Lower lobe of right lung (tissue), 2 donors: Measurements from ENCODE around the gene FMO4. TPM values are rescaled to one million over a fixed set of nuclear protein-coding genes. Genes with fewer than 3 reads are reported as not detected.
A peak's percentile ranks its signal among the peaks of the same experiment; 100 is the strongest.

Experiments
- ATAC-seq, 2 donors: fragments of 200-7000 bp; cut with Tn5 transposase; one replicate each; pipeline ENCODE4 v1.9.1; 2020 to 2022; ENCODE audit warnings: mild to moderate bottlenecking in 2 of 2, moderate library complexity in 2 of 2
- DNase-seq: peaks from one replicate; pipeline ENCODE4 v3.0.0-alpha.2; 2020
- H3K27ac ChIP-seq: fragments of 200-600 bp; one replicate; pipeline ENCODE4 v1.8.0; 2022
- H3K27me3 ChIP-seq: fragments of 200-600 bp; one replicate; pipeline ENCODE4 v1.8.0; 2022; ENCODE audit warnings: low read depth
- H3K36me3 ChIP-seq: fragments of 200-600 bp; one replicate; pipeline ENCODE4 v1.8.0; 2022; ENCODE audit warnings: mild to moderate bottlenecking
- H3K4me1 ChIP-seq: fragments of 200-600 bp; one replicate; pipeline ENCODE4 v1.8.0; 2022
- H3K4me3 ChIP-seq: fragments of 200-600 bp; one replicate; pipeline ENCODE4 v1.8.0; 2022; ENCODE audit warnings: mild to moderate bottlenecking
- H3K9me3 ChIP-seq: fragments of 200-600 bp; one replicate; pipeline ENCODE4 v1.8.0; 2022
- CTCF ChIP-seq: fragments of 200-600 bp; IDR thresholded peaks from one replicate; pipeline ENCODE4 v1.8.0; 2022; ENCODE audit warnings: antibody characterized with exemption, mild to moderate bottlenecking
- intact Hi-C: fragments of 100-400 bp; cut with DNase I; formaldehyde crosslinking; loops from one replicate; pipeline ENCODE4 v1.11.0; 2022
- total RNA-seq: library from RNA; stranded (reverse); fragmentation: NEBNext Ultra II Directional; extraction: Animal tissue kit (Norgen Biotek cat#: 25700); gene quantifications from one replicate; pipeline ENCODE4 v1.2.1, GENCODE V29; 2021
- donor health status: DM: no; HTN: yes; CAD: no; lungs with severe emphysema.

The FMO4 gene
- total RNA-seq, 1 donor from 2014 or later, result 5.9 TPM

GRCh38 chr1:171345536-171345935 lies 31.6 kb downstream of the FMO4 start:
- no peak overlapping the region for H3K27ac ChIP-seq
- H3K27me3 ChIP-seq, result no peaks in the 10 kb centered on the region
- no peak overlapping the region for H3K4me3 ChIP-seq
- no peaks in the 10 kb centered on the region for H3K9me3 ChIP-seq
- intact Hi-C loops, result no loop called here
- no peaks in the 10 kb centered on the region for H3K36me3 ChIP-seq
- H3K4me1 ChIP-seq, result no peaks in the 10 kb centered on the region
- ATAC-seq (no peak), DNase-seq (no peak)
- no peak for TF ChIP-seq CTCF

GRCh38 chr1:171346881-171347280 lies 32.9 kb downstream of the FMO4 start:
- intact Hi-C loops, result no loop called here

GRCh38 chr1:171350594-171350993 lies 36.6 kb downstream of the FMO4 start:
- intact Hi-C loops, result no loop called here
- no peaks in the 10 kb centered on the region for H3K4me1 ChIP-seq
- peak; percentile 41 to 66 for ATAC-seq
- DNase-seq, result no peak
- TF ChIP-seq CTCF, result no peak
- H3K27me3 ChIP-seq, result no peaks in the 10 kb centered on the region
- no peak overlapping the region for H3K4me3 ChIP-seq
- H3K27ac ChIP-seq, result no peak overlapping the region
- H3K9me3 ChIP-seq, result no peaks in the 10 kb centered on the region
- no peaks in the 10 kb centered on the region for H3K36me3 ChIP-seq

More at GRCh38 chr1:171346881-171347280, 32.9 kb downstream of the FMO4 start:
- Histone ChIP-seq H3K27ac (no peak overlapping the region), H3K27me3 (no peaks in the 10 kb centered on the region), H3K9me3 (no peaks in the 10 kb centered on the region), H3K4me1 (no peaks in the 10 kb centered on the region), H3K36me3 (no peaks in the 10 kb centered on the region), H3K4me3 (no peak overlapping the region)
- no peak for TF ChIP-seq CTCF
- no peak for DNase-seq
- ATAC-seq, result no peak

GRCh38 chr1:171351961-171352360 lies 38.0 kb downstream of the FMO4 start:
- no peak for DNase-seq
- no peak overlapping the region for H3K4me3 ChIP-seq
- no peak for TF ChIP-seq CTCF
- H3K9me3 ChIP-seq, result no peaks in the 10 kb centered on the region
- no peaks in the 10 kb centered on the region for H3K4me1 ChIP-seq
- no peaks in the 10 kb centered on the region for H3K27me3 ChIP-seq
- ATAC-seq, result no peak
- intact Hi-C loops, result no loop called here
- no peaks in the 10 kb centered on the region for H3K36me3 ChIP-seq
- no peak overlapping the region for H3K27ac ChIP-seq

GRCh38 chr1:171352554-171352953 lies 38.6 kb downstream of the FMO4 start:
- Histone ChIP-seq H3K27ac (no peak overlapping the region), H3K27me3 (no peaks in the 10 kb centered on the region), H3K4me1 (no peaks in the 10 kb centered on the region), H3K4me3 (no peak overlapping the region), H3K9me3 (no peaks in the 10 kb centered on the region), H3K36me3 (no peaks in the 10 kb centered on the region)
- DNase-seq (no peak), ATAC-seq (no peak)
- no peak for TF ChIP-seq CTCF
- intact Hi-C loops, result no loop called here

- intact Hi-C loops, result no loop called here
- H3K4me1 ChIP-seq, result no peaks in the 10 kb centered on the region
- TF ChIP-seq CTCF, result no peak
- no peak for ATAC-seq
- no peak overlapping the region for H3K4me3 ChIP-seq
- H3K9me3 ChIP-seq, result no peaks in the 10 kb centered on the region
- no peak for DNase-seq
- no peak overlapping the region for H3K27ac ChIP-seq
- H3K27me3 ChIP-seq, result no peaks in the 10 kb centered on the region
- H3K36me3 ChIP-seq, result no peaks in the 10 kb centered on the region
Observed at GRCh38 chr1:171355727-171356126, 41.7 kb downstream of the FMO4 start.
